WERI-Rb-1 (cell line): ENCODE measurements around the gene FMO1.

Source experiments
- DNase-seq: peaks from one replicate; pipeline ENCODE4 v3.0.0-alpha.2; 2020
- H3K27ac ChIP-seq: fragments of 250-450 bp; sonication (Bioruptor Pico); 2 replicates; pipeline ENCODE4 v1.5.1; 2020; ENCODE audit warnings: mild to moderate bottlenecking, moderate library complexity
- H3K27me3 ChIP-seq: fragments of 250-450 bp; sonication (Bioruptor Pico); 2 replicates; pipeline ENCODE4 v1.5.1; 2021; ENCODE audit warnings: mild to moderate bottlenecking, low read depth, moderate library complexity; ENCODE audit not compliant: insufficient read depth, severe bottlenecking
- H3K36me3 ChIP-seq: fragments of 250-450 bp; sonication (Bioruptor Pico); 2 replicates; pipeline ENCODE4 v1.5.1; 2020; ENCODE audit warnings: mild to moderate bottlenecking, moderate library complexity
- H3K4me3 ChIP-seq: 2 replicates; pipeline ENCODE4 v1.5.1; 2011; ENCODE audit warnings: low read depth, mild to moderate bottlenecking, control low read depth, low read length
- H3K9me3 ChIP-seq: fragments of 250-450 bp; sonication (Bioruptor Pico); 2 replicates; pipeline ENCODE4 v1.5.1; 2021; ENCODE audit warnings: mild to moderate bottlenecking, moderate library complexity; ENCODE audit not compliant: severe bottlenecking
- TF ChIP-seq, protein P1 (sequence below): IDR thresholded peaks from 2 replicates; pipeline ENCODE4 v1.5.1; 2011; ENCODE audit warnings: low read depth, mild to moderate bottlenecking, control low read depth, inconsistent platforms, low read length

Gene FMO1

DNA sequence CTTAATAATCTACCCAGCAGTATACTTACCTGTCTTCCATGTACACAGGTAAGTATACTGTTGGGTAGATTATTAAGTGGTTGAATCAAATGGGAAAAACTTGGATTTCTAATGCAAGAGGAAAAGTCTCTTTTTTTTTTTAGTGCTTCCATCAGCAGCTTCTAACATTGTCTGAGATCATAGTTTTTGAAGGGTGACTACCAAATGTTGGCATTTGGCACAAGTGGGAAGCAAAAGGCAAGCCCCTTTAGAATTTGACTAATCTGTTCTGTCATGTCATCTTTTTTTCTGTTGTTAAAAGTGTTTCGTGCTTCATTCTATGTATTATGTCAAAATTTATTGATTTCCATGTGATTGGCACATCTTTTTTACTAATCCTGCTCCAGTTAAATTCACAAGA, 547 bp downstream of the FMO1 start:
- Histone ChIP-seq H3K9me3 (no peaks in the 10 kb centered on the region), H3K27ac (no peak overlapping the region), H3K4me3 (no peak overlapping the region), H3K27me3 (no peaks in the 10 kb centered on the region), H3K36me3 (no peaks in the 10 kb centered on the region)
- DNase-seq: no peak
- TF ChIP-seq, protein P1, sequence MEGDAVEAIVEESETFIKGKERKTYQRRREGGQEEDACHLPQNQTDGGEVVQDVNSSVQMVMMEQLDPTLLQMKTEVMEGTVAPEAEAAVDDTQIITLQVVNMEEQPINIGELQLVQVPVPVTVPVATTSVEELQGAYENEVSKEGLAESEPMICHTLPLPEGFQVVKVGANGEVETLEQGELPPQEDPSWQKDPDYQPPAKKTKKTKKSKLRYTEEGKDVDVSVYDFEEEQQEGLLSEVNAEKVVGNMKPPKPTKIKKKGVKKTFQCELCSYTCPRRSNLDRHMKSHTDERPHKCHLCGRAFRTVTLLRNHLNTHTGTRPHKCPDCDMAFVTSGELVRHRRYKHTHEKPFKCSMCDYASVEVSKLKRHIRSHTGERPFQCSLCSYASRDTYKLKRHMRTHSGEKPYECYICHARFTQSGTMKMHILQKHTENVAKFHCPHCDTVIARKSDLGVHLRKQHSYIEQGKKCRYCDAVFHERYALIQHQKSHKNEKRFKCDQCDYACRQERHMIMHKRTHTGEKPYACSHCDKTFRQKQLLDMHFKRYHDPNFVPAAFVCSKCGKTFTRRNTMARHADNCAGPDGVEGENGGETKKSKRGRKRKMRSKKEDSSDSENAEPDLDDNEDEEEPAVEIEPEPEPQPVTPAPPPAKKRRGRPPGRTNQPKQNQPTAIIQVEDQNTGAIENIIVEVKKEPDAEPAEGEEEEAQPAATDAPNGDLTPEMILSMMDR: no peak

DNA sequence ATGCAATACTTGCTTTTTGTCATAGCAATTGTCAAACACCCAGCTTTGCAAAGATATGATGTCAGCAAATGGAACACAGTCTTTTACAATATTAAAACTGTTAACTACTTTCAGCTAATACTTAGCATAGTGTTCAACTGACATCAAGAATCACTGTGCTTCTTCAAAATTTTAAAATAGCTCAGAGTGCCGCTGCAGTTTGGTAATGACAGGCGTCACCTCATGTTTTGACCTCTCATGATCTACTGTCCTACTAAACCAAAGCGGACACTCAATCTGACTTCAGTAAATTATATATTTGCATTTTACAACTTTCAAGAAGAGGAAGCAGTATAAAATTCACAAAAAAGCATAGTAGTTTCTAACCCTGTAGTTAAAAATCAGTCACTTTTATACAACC, 2.0 kb downstream of the FMO1 start:
- TF ChIP-seq, protein P1: no peak
- Histone ChIP-seq H3K36me3 (no peaks in the 10 kb centered on the region), H3K4me3 (no peak overlapping the region), H3K9me3 (no peaks in the 10 kb centered on the region), H3K27me3 (no peaks in the 10 kb centered on the region), H3K27ac (no peak overlapping the region)
- no peak for DNase-seq

DNA sequence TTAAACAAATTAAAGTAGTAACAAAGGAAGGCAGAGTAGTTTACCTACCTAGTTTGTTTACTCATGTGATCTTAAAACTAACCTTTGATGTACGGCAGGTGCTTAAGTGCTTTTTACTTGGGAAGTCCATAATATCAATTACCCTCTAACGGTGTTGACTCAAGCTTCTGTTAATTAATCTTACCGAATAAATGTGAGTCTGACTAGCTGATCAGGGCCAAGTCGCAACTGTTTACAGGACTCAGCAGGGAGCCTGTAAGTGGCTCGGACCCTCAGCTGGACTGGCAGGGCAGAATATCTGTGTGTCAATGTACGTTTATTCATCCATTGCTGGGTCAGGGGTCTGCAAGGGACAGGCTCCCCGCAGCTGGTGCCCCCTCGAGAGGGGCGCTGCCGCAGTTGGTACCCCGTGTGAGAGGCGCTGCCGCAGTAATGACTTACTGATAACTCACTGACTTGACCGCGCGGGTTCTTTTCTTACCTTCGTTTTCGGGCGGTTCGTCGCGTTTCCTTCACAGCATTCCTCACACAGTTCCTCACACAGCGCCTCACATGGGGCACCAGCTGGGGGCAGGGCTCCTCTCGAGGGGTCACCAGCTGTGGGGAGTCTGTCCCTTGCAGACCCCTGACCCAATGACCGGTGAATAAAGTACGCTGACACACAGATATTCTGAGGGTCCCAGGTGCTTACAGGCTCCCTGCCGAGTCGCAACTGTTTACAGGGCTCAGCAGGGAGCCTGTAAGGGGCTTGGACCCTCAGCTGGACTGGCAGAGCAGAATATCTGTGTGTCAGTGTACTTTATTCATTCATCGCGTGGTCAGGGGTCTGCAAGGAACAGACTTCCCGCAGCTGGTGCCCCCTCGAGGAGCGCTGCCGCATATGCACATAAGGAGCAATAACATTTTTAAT, 3.0 kb downstream of the FMO1 start:
- no peaks in the 10 kb centered on the region for H3K9me3 ChIP-seq
- no peaks in the 10 kb centered on the region for H3K27me3 ChIP-seq
- H3K36me3 ChIP-seq: no peaks in the 10 kb centered on the region
- TF ChIP-seq, protein P1: peak; percentile 78
- H3K4me3 ChIP-seq: peak overlapping the region; percentile 73
- no peak overlapping the region for H3K27ac ChIP-seq
- peak; percentile 71 for DNase-seq

DNA sequence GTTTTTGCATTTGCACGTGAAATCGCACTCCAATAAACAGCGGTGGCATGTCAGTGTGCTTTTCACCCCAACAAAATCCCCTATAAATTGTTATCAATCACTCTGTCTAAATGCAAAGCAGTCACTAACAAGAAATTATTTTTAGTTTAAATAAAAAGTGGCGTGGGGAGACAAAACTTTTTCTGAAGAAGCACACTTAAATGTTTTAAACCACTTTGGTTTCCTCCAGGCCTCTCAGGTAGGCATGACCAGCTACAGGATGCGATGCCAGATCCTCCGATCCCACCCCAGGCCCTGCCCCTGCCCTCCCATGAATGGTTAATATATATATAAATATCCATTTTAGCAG, 3.6 kb downstream of the FMO1 start:
- H3K36me3 ChIP-seq: no peaks in the 10 kb centered on the region
- TF ChIP-seq, protein P1: no peak
- no peaks in the 10 kb centered on the region for H3K27me3 ChIP-seq
- DNase-seq: no peak
- H3K9me3 ChIP-seq: no peaks in the 10 kb centered on the region
- no peak overlapping the region for H3K27ac ChIP-seq
- peak overlapping the region; percentile 73 for H3K4me3 ChIP-seq

DNA sequence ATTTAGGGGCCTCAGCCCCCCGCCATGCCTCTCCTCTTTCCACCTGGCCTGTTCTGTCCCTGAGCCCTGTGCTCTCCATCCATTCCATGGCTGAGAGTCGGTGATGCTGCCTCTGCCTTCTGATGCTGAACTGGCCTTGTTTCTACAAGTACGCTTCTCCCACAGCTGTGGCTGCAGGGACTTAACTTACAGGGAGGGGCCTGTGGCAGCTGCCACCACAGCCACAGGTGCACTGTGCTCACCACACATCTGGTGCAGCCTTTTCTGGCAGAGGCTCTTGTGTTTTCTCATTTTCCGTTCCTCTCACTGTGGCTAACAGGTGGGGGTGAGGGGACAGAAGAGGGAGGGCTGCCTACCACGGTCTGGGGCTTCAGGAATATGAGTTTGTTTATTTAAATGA, 4.2 kb downstream of the FMO1 start:
- Histone ChIP-seq H3K27ac (no peak overlapping the region), H3K9me3 (no peaks in the 10 kb centered on the region), H3K36me3 (no peaks in the 10 kb centered on the region), H3K4me3 (no peak overlapping the region), H3K27me3 (no peaks in the 10 kb centered on the region)
- TF ChIP-seq, protein P1: no peak
- no peak for DNase-seq

DNA sequence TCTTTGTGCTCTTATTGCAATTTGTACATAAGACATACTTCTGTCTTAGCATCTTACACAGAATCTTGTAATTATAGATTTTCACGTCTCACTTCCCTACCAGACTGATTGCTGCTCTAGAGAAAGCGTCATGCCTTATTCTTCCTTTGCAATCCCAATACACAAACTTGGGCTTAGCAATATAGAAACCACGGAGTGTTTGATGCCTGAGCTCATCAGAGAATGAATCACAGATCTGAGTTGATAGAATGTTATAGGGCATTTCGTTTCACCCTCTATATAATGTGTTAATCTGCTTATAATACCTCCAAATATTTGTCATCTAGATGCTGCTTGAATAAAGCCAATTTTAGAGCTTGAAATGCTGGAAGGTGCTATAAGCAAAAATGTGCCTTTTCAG, 6.6 kb downstream of the FMO1 start:
- Histone ChIP-seq H3K27me3 (no peaks in the 10 kb centered on the region), H3K4me3 (no peak overlapping the region), H3K9me3 (no peaks in the 10 kb centered on the region), H3K36me3 (no peaks in the 10 kb centered on the region), H3K27ac (no peak overlapping the region)
- no peak for DNase-seq
- TF ChIP-seq, protein P1: no peak
